Stimulated activated CD8-positive, alpha-beta memory T cell treated with anti-CD3 and anti-CD28 coated beads, Interleukin-12 subunit alpha, Interleukin-12 subunit beta, amount 100 ng/mL, for 4 hours (primary cell): Measurements from ENCODE around the gene RBBP5.

Experiments used
- DNase-seq: peaks from one replicate; pipeline ENCODE4 v3.0.0-alpha.2; 2020; ENCODE audit warnings: low read depth

Gene RBBP5

GRCh38 chr1:205129447-205130029 is 7.8 kb upstream of the RBBP5 start:
- DNase-seq = no peak

GRCh38 chr1:205128050-205128449 is 6.3 kb upstream of the RBBP5 start:
- no peak for DNase-seq

GRCh38 chr1:205127646-205128045 is 5.9 kb upstream of the RBBP5 start:
- no peak for DNase-seq

GRCh38 chr1:205124726-205125125 is 2.9 kb upstream of the RBBP5 start:
- no peak for DNase-seq

- no peak for DNase-seq
Observed at GRCh38 chr1:205122489-205122882, 708 bp upstream of the RBBP5 start.

- no peak for DNase-seq
Observed at GRCh38 chr1:205118752-205119151, 3.0 kb downstream of the RBBP5 start.

GRCh38 chr1:205111354-205111753 is 10.4 kb downstream of the RBBP5 start:
- no peak for DNase-seq

GRCh38 chr1:205109711-205110110 is 12.1 kb downstream of the RBBP5 start:
- no peak for DNase-seq

GRCh38 chr1:205109269-205109668 is 12.5 kb downstream of the RBBP5 start:
- DNase-seq = no peak

- DNase-seq = no peak
Observed at GRCh38 chr1:205108464-205108863, 13.3 kb downstream of the RBBP5 start.

GRCh38 chr1:205107327-205107726 is 14.5 kb downstream of the RBBP5 start:
- DNase-seq = no peak

- no peak for DNase-seq
Observed at GRCh38 chr1:205102404-205102803, 19.4 kb downstream of the RBBP5 start.

GRCh38 chr1:205098242-205098641 is 23.5 kb downstream of the RBBP5 start:
- no peak for DNase-seq

- no peak for DNase-seq
Observed at GRCh38 chr1:205095422-205095821, 26.4 kb downstream of the RBBP5 start.

- DNase-seq = no peak
Observed at GRCh38 chr1:205091043-205091740, 30.6 kb downstream of the RBBP5 start.

GRCh38 chr1:205088341-205088740 is 33.4 kb downstream of the RBBP5 start:
- no peak for DNase-seq

- no peak for DNase-seq
Observed at GRCh38 chr1:205084360-205084759, 37.4 kb downstream of the RBBP5 start, which contains the start of gene TMEM81. TMEM81 (minus strand) TSS chr1:205084460; CDS start chr1:205084320, 140 bp downstream.

- no peak for DNase-seq
Observed at GRCh38 chr1:205082431-205082830, 39.3 kb downstream of the RBBP5 start.

- DNase-seq = no peak
Observed at GRCh38 chr1:205077934-205078311, 43.9 kb downstream of the RBBP5 start.

GRCh38 chr1:205077158-205077933 is 44.4 kb downstream of the RBBP5 start:
- DNase-seq = no peak

GRCh38 chr1:205076245-205076761 is 45.5 kb downstream of the RBBP5 start:
- DNase-seq = no peak

GRCh38 chr1:205075642-205076155 is 46.1 kb downstream of the RBBP5 start:
- no peak for DNase-seq

GRCh38 chr1:205074513-205074912 is 47.3 kb downstream of the RBBP5 start:
- no peak for DNase-seq
